Stimulated activated CD8-positive, alpha-beta memory T cell treated with anti-CD3 and anti-CD28 coated beads, Interleukin-12 subunit alpha, Interleukin-12 subunit beta, amount 100 ng/mL, for 1 hour (primary cell): ENCODE measurements around the gene PHF20.
"Not testable (repeated sequence)": the region's sequence is repeated elsewhere in the genome, so short reads cannot be mapped to it uniquely, and the experiment has no call there.

Experiments used
- DNase-seq: peaks from one replicate; pipeline ENCODE4 v3.0.0-alpha.2; 2020; ENCODE audit warnings: low read depth

Gene PHF20

DNA sequence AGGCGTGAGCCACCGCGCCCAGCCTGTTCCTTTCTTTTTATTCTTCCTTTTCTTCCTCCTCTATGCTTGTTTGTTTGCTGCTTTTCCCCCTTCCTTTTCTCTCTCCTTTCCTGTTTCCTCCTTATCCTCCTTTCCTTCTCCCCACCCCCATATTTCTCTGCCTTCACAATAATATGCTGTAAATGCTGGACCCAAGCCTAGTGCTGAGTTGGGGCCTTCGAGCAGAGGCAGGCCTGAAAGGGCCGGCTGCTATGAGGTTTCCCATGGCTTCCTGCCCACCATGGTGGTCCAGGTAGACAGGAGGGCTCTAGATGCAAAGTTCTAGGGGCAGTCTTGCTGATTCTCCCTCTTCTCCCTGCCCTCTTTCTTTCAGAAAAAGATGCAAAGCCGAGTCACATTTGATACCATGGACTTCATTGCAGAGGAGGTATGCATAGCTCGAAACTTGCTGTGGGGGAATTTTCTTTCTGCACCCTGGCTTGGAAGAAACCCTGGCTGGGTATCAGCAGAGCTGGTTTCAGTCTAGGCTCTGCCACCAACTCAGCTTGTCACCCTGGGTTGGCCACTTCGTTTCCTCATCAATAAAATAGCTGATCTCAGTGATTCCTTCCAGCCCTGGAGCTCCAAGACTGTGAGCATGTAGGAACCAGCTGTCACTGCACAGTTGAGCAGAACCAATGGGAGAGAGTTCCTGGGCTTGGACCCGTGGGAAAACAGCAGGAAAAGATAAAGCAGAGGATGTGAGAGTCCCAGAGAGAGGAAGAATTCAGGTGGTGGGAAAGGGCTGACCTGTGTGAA is 204.0 kb downstream of the PHF20 start:
- DNase-seq: no peak

DNA sequence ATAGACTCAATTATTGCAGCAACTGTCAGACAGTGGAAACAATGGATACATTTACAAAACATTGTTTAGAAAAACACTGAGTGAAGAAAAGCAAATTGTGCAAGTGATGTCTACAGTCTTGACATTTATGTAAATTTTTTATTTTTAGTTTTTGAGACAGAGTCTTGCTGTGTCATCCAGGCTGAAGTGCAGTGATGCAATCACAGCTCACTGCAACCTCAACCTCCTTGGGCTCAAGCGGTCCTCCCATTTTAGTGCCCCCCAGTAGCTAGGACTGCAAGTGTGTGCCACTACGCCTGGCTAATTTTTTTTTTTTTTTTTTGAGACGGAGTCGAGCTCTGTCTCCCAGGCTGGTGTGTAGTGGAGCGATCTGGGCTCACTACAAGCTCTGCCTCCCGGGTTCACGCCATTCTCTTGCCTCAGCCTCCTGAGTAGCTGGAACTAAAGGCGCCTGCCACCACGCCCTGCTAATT is 206.3 kb downstream of the PHF20 start:
- DNase-seq: no peak

DNA sequence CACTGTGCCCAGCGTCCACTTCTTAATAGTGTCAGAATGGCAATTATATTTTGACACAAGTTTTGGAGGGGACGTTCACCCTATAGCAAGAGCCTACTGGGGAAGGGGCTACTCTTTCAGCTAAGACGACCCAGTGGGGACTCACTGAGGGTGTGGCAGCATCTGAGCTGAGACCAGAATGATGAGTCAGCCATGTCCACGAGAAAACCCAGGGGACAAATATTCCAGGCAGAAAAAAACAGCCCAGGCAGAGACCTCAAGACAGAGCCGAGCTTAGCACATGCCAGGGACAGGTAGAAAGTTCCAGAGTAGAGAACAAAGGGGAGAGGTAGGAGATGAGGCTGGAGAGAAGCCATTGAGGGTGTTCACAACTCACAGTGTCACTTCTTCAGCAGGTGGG is 207.7 kb downstream of the PHF20 start:
- no peak for DNase-seq

DNA sequence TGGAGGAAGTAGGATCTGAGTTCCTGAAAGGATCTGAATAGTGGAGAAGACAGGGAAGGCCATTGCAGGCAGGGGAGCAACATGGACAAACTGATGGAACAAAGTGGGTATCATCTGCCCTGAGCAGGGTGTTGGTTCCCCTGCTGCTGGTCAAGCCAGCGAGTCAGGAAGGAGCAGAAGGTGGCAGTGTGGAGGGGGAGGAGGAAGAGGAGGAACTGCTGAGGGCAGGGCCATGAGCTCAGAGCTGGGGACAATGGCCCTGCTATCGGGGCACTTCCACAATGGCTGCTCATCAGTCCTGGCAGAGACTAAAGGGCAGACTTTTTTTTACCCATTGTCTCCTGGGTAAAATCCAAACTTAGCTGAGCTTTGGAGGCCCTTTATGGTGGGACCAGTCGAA is 210.2 kb downstream of the PHF20 start:
- DNase-seq: no peak

DNA sequence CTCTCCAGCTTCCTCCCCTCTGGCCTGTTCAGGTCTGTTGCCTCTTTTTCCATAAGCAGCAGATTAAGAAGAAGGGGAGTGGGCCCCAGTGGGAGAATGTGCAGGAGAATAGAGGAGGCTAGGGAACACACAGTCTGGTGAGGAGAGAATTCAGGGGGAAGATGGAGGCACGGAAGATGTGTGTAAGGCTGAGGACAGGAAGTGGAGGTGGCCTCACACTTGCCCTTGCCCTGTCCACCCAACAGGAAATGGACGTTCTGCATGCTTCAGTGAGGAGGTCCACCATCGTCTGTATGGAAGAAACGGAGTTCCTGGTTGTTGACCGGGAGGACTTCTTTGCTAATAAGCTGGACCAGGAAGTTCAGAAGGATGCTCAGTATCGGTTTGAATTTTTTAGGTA is 212.6 kb downstream of the PHF20 start:
- DNase-seq: no peak

DNA sequence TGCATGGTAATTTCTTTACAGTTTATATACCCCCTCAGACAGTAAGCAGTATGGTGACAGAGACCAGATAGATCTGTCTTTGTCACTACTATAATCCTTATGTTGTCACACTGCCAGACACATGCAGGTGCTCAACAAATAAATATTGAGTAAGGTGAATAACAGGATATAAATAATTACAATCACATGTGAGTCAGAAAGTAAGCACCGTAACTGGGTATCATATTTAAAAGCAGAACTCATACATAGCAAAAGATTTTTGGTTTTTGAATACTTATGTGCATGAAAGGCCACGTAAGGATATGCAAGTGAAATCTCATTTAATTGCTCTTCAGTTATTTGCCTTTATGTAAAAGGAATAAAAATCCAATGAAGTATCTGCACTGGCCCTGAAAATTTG is 214.0 kb downstream of the PHF20 start:
- DNase-seq: no peak

DNA sequence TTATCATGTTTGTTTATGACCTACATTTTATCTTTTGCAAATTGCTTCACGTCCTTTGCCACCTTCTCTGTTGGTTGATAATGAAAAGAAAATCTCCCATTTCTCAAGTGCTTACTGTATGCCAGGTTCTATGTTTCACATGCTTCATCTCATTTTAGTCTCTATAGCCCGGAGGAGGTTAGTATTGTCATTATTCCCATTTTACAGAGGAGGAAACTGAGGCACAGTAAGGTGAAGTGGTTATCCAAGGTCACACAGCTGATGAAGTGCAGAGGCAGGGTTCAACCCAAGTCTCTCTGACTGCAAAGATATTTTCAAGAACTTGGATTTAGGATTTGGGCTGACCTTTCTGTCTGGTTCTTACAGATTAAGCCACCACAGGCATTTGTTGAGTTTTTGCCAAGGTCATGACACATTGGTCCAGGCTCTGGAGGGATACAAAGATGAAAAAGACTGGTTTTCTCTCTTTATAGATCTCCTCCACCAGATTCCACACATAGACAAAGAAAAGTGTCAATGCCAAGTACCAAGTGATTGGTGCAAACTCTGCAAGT is 217.2 kb downstream of the PHF20 start:
- no peak for DNase-seq

DNA sequence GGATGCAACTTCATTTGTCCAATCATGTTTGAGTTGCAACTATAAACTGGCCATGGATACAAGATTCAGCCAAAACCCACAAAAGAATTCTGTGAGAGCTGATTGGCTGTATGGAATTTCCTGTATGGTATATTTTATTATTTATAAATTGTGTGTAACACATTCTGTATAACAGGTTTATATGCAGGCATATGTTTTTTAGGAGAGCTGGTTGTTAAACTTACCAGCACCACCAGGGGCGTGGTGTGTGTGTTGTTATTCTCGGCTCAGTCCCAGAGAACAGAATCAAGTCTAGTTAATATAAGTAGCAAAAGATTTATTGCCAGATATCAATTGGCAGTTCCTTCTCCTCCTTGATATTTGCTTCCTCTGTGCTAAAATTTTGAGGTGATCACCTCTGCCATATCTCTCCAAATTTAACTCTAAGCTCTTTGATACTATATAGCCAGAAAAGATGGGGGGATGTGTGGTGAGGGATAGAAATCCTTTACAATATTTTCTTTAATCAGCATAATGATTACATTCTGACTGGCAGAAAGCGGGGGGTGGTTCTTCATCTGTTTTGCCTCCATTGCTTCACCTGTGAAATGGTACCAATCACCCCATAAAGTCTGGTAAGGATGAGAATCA is 219.4 kb downstream of the PHF20 start:
- DNase-seq: no peak

DNA sequence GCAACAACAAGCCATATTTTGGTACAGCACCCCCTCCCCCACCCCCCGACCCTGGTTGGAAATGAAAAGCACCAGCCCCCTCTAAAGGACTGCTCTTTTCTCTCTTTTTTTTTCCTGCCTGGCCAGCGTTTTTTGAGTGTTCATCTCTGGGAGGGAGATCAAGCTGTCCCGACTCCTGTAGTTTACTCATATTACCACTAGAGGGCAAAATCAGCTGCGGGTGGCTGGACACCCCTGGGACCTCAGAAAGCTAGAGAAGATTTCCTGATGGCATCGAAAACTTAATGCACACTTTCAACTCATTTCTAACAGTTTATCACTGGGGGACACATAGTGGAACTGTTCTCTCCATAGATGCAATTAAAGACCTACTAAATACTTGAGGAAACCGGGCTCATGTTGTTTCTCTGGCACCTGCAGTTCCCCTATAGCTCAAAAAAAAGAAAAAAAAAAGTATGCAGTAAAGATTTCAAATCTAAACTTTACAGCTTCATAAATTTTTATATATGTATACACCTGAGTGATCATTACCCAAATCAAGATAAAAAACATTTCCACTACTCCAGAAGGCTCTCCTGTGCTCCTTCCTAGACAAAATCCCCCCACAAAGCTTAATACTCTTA is 221.0 kb downstream of the PHF20 start:
- peak; percentile 34 for DNase-seq

DNA sequence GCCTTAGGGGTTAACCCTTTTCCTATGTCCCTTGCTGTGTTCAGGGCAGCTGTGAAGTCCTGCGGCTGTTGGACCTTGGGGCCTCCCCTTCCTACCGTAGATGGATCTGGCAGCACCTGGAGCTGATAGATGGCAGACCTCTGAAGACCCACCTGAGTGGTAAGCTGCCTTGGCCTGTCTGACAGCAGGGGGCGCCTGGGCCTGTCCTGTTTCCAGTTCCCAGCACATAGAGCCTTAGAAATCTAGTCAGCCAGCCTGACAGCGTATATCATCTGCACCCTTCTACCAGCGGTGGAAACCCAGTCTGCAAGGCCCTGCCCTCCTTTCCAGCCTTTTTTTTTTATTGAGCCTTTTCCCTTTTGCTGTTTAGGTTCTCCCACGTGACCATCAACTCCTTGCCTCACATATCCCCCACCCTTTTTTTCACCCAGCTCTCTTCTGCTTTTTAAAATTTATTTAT is 223.2 kb downstream of the PHF20 start:
- peak; percentile 74 for DNase-seq

DNA sequence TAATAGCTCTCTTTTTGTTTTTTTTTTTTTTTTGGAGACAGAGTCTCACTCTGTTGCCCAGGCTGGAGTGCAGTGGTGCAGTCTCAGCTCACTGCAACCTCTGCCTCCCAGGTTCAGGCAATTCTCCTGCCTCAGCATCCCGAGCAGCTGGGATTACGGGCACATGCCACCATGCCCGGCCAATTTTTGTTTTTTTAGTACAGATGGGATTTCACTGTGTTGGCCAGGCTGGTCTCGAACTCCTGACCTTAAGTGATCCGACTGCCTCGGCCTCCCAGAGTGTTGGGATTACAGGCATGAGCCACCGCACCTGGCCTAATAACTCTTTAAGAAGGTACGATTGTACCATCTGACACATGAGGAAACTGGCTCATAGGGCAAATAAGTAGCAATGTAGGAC is 224.7 kb downstream of the PHF20 start:
- not testable (repeated sequence) for DNase-seq
